Measurements from ENCODE around the gene BIN1.

DNA sequence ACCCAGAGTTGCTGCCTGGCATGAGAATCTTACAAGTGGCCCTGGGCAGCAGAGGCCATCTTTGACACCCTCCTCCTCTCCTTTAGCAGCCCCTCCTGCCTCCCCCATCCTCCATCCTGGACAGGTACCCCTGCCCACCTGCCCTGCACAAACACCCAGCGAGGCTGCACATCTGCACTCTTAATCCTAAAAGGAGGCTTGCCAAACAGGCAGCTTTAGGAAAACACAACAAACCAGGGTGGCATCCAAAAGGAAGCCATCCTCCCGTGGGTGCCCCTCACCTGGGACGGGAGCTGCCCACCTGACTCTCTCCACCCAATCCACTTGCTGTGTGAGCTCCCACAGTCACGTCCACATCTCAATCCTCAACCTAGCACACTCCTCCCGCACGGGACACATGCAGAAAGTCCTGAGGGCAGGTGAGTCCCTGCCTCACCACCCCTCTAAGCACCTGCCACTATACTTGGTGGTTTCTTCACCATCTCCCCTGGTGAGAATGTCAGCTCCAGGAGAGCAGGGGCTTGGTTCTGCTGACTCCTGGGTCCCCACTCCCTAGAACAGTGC, 5.8 kb downstream of the BIN1 start:
- TF ChIP-seq, protein P1, sequence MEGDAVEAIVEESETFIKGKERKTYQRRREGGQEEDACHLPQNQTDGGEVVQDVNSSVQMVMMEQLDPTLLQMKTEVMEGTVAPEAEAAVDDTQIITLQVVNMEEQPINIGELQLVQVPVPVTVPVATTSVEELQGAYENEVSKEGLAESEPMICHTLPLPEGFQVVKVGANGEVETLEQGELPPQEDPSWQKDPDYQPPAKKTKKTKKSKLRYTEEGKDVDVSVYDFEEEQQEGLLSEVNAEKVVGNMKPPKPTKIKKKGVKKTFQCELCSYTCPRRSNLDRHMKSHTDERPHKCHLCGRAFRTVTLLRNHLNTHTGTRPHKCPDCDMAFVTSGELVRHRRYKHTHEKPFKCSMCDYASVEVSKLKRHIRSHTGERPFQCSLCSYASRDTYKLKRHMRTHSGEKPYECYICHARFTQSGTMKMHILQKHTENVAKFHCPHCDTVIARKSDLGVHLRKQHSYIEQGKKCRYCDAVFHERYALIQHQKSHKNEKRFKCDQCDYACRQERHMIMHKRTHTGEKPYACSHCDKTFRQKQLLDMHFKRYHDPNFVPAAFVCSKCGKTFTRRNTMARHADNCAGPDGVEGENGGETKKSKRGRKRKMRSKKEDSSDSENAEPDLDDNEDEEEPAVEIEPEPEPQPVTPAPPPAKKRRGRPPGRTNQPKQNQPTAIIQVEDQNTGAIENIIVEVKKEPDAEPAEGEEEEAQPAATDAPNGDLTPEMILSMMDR (IDR thresholded peaks at IDR 0.05): no peak
- no peak for TF ChIP-seq POLR2A (IDR thresholded peaks at IDR 0.05)

Measured in thyroid gland (tissue), 4 donors.